HG03097 (cell line): ENCODE data around the gene CD28.

Source experiments
- ATAC-seq: cut with Tn5 transposase; IDR thresholded peaks from one replicate; pipeline ENCODE4 v1.9.1; 2021; ENCODE audit not compliant: unreplicated experiment, low FRiP score

The CD28 gene

DNA sequence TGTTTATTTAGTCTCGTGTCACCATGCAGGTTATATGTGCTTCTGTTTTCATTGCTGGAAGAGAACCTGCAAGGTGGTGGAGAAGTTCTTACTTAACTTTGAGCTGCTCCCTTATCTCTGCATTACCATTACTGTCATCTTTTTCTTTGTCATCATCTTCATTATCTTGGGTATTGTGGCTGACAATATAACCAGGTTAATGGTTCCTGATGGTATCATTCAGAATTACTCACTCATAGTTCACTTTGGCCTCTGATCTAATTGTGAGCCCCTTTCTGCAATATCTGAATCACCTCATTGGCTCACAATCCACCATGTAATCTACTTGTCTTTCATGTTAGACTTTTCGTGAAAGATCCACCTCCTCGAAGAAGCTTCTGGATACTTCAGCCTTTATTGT is 5.0 kb downstream of the CD28 start:
- ATAC-seq: no peak

DNA sequence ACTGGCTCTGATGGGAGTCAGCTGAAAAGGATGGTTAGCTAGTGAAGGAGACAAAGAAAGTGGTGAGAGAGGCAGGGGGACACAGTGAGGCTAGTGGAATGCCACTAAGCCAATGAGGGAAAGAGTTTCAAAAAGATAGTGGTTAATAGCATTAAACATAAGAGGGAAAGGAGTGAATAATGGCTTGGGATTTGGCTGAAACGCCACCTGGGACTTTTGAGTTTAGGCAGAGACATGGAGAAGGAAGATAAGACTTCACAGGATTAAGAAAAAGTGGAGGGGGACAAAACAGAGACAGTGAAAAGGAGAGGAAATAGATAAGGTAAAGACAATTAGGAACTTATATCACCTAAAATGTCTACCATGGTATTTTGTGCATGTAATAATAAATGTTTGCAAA is 6.9 kb downstream of the CD28 start:
- no peak for ATAC-seq

DNA sequence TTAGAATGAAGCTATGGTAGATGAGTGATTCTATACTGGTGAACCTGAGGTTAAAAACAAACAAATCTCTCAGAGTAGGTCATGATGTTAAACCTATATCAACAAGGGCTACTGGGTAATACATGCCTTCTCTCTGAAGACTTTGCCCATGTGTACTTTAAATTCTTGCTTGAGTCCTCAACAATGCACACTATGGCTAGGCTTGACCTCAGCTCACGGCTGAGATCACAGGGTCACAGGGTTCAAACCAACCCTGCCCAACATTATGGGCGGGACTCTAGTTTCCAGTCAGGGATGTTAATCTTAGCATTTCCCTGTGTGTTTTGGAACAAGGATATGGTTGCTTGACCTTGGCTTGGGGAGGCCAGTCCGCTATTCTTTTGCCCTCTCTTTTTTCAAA is 7.7 kb downstream of the CD28 start:
- ATAC-seq: no peak

DNA sequence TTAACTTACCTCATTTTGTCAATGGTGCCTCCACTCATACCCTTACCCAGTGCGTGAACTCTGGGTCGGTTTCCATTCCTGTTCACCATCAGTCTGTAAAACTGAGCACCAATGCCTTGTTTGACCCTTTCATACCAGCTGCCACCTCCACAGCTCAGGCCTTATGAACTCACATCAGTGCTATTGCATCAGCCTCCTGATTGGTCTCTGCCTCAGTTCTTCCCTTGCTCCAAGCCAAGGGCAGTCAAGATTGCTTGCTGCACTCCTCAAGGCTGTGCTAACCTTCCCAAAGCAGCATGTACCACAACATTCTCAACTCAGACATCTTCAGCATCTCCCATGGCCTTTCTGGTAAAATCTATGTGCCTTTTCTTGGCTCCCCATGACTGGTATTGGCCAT is 9.3 kb downstream of the CD28 start:
- no peak for ATAC-seq

DNA sequence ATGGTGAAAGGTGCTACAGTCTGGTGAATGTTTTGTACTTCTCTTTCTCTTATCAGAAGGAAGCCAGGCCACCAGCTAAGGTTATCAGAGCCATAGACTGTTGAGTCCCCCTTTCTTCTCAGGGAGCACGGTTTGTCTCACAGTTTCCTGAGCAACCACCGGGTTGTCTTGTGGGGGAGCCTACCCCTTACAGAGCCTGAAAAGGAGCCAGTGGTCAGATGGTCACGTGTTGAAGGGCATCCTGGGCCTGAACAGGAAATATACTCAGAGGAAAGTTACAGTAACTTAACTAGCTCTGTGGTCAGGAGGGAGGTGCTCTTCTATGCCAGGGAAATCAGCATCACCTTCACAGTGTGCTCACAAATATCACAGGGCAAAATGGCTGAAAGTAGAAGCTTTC is 11.6 kb downstream of the CD28 start:
- ATAC-seq: peak; percentile 96

DNA sequence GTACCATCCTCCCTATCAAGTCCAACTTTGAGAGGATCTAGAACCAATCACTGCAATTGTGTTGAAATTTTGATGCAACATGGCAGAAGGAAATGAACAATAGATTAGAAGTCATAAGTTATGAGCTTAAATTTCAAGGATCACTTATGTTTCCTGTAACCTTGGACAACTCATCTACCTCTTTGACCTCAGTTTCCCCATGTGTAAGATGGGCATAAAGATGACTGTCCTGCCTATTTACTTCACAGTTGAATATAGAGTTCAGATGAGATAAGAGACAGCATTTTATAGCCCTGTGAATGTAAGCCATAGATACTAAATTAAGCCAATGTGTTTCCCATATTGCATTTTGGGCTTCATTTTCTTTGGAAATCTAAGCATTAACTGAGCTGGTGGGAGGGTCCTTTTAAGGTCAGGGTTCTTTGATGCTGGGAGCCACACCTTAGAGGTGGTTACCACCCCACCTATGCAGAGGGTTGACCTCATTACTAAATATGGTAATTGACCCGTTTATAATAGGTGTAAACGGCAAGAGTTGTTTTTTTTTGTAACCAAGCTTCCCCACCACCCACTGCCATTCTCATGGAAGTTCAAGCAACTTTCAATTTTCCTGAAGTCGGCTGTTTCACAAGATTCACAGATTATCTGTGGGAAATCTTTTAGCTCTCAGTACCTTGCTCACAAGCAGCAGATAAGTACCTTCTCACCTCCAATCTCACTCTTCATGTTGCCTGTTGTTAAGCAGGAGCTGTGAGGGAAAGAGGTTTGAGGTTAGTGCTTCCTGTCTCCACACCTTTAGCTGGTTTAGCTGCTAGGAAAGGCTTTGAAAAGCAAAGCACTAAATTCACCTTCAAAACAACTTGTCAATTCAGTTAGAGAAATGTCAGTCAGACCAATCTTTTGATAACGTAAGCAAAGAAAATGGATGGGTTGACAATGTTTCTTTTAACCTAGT is 13.3 kb downstream of the CD28 start:
- ATAC-seq: no peak

DNA sequence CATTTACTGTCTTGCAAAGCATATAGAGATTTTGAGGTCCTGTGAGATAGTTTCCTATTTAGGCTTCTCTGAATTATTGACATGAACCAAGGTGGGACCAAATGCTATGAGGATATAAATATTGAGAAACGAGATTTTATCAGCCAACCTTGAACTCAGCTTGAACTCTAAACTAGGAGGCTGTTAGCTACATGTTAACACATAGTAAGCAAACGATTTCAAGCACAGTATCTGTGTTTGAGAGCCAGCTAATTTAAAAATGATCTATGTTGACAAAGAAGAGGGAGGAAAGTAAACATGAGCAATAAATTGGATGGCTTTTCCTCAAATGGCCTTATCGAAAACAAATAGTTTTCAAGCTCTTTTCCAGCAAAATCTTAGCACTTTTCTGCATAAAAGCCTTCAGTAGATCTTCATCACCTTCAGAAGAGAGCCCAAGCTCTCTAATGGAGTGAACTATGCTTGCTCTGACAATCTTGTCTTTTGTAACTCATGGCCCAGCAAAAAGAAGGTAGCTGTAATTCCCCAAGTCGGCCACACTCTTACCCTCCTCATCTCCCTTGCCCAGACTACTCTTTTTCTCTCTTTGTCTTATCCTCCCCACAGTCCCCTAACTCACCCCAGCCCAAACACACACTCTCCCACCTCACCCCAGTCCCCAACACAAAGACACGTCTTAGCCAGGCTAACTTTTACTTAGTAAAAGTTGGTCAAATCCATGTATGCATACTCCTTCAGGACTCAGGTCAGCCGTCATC is 14.7 kb downstream of the CD28 start:
- no peak for ATAC-seq

DNA sequence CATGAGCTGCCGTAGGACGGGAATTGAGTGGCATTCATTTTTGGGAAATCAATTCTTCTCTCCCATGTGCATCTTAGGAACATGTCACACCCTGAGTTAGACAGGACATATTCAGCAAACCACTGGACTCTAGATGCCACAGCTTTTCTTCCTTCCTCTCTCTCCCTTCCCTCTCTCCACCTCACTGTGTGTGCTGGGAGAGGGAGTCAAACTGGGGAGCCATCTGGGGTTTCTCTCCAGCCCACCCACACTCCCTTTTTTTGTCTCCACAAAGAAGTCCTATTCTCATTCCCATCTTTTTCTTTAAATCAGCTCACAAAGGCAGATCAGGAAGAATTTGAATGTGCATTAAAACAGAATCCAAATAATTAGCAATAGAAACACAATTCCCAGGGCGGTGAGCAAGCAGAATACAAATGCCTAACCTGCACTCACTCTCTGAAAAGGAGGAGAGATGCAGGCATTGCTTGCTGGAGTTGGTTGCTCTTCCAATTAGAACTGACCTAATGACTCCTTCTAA is 15.4 kb downstream of the CD28 start:
- ATAC-seq: no peak

DNA sequence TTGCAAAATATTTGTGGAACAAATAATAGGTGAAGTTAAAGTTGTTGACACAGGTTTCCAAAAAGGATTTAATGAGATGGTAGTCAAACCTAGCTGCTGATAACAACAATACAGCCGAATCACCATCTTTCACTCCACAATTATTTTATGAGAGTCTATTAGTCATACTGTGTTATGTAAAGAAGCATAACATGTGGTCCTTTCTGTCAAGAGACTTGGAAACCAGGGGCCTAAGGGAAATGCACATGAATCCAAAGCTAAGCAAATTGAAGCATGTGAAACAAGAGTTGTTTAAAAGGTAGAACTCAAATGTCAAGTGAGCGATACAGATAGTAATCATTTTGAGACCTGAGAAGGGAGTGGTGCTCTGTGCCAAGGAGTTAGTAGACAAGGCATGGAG is 16.0 kb downstream of the CD28 start:
- no peak for ATAC-seq

DNA sequence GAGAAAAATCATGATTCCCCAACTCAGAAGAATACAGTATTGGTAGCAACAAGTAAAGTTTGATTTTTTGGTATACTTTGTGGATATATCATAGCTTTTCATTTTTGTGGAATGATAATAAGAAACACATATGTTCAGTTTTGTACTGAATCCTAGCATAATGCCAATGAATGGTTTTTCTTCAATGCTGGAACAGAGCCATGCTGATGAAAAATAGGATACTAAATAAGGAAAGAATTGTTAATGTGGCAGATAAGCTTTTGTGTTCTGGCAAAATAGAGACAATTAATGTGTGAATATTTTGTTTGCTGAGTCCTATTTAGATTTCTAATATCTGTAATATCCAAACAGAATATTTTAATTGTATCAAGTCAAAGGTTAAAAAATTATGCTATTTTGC is 21.9 kb downstream of the CD28 start:
- no peak for ATAC-seq

DNA sequence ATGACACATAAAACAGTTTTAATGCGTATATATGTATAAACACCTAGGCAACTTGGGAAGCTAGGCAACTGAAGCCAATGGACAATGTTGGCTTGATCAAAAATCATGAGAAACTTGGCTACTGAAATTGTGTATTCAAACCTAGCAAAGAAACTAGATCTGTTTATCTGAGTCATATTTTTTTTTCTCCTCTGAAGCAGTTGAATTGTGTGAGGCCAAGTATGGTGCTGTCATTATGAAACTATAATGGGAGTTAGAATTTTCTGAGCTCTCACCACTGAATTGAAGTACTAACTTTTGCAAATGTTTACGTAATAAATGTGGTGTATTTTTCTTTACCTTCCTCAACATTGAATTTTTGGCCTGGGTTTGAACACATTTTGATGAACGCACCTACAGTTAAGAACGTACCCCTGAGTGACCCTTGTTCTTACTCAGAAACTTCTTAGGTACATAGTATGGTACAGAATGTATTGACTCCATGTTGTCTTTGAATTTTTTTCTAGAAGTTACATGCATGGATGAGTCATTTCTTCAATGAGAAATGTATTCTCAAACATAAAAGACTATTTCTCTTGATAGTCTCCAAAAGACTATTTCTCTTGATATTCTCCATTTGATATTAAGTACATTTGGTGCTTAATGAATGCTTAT is 23.8 kb downstream of the CD28 start:
- ATAC-seq: no peak

DNA sequence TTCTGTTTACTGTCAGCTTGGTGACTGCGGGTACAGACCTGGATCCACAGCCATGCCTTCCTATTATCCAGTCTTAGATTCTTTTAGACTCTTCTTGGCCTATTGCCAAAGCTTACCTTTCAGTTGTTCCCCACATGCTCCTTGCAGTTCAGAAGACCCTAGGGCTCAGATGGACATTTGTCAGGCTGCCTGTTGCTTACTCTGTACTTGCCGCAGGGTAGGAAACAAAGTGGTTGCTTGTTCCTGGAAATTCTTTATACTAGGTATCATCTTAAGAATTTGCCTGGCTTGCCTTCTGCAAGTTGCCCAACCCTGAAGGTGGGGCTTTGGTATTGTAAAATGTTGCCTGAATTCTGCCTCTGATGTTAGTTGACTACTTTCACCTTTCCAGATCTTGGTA is 24.4 kb downstream of the CD28 start:
- ATAC-seq: no peak

DNA sequence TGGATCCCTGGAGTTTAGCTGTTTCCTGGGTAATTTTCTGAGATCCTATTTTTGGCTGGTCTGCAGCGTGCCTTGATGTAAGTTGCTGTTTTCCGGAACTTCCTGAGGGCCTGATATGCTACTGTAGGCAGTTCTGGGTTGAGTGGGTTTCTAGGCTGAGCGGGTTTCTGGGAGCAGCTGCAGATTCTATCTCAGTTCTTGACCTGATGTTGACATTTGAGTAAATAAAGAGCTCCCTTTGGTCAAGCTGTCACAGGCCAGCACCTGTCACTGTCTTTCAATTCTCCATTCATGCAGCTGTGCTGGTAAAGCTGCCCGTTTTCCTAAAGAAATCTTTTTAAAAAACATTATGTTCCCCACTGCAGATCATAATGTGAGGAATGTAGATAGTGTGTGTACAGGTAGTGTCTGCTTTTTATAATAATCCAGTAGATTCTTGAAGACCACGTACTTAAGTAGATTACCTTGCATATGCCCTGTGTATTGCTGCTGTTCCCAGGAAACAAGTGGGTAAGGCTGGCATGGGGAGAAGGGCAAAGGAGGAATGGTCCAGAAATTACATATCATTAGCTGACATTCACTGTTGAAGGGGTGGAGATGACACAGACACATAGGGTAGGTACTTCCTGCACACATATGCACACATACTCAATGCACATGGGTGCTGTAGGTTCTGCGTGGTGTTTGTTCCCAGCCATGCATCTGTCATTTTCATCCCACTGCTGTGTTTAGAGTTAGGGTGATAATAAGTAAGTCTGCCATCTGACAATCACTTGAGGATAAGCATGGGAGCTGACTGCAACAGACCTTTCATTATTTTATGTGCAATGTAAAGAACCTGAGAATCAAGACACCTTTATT is 25.9 kb downstream of the CD28 start:
- no peak for ATAC-seq

DNA sequence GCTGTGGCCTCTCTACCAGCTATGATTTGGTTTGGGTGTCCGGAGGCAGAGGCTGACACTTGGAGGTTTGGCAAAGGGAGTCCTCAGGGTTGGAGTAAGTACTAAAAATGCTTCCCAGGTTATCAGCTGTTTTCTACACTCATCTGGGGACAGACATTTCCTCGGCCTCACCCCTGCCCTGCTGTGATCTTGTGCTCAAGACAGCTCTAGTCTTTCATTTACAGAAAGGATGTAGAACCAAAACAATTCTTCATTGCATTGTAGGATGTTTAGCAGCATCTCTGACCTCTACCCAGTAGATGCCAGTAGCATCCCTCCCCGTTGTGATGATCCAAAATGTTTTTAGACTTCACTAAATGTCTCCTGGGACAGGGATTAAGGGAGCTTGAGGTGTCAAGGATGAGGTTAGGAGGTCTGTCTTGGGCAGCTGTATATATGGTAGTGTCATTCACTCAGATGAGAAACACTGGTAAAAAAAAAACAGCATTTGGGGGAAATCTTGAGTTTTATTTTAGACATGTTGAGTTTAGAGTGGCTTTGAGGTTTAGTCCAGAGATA is 26.6 kb downstream of the CD28 start:
- ATAC-seq: no peak

DNA sequence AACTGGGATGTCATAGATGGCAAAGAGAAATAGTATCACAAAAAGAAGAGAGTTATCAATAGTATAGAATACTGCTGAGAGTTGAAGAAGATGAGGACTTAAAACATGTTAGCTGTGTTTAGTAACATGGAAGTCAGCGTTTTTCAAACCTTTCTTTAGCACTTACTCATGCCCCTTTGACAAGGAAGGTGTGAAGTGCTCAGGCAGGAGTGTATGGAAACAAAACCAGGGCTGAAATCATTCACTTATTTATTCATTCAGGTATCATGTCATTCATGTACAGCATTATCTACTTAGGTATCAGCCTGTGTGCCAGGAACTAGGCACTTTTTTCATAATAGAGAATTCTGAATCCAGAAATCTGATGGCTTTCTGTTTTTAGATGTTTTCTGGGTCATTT is 27.2 kb downstream of the CD28 start:
- no peak for ATAC-seq

DNA sequence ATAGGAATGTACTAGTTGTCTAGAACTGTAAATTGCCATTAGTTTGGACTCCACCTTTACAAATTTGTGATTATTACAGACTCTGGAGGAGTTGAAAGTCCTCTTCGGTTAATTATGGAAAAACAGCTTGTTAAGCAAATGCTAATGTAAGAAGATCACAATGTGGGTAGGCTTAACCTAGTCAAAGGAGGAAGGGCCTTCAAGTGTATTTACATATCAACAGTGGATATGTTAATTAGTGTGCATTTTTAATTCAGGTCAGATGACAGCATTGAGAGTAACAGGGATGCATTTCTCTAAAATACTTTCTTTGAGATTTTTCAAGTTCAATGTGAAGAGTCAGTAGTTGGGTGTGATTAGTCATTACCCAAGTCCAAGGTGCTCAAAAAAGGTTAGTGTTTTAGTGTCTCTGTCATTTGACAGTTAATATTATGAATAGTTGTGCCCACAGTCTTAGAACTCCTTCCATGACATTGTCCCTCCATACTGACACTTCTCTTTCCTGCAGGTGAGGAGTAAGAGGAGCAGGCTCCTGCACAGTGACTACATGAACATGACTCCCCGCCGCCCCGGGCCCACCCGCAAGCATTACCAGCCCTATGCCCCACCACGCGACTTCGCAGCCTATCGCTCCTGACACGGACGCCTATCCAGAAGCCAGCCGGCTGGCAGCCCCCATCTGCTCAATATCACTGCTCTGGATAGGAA is 28.0 kb downstream of the CD28 start:
- no peak for ATAC-seq

DNA sequence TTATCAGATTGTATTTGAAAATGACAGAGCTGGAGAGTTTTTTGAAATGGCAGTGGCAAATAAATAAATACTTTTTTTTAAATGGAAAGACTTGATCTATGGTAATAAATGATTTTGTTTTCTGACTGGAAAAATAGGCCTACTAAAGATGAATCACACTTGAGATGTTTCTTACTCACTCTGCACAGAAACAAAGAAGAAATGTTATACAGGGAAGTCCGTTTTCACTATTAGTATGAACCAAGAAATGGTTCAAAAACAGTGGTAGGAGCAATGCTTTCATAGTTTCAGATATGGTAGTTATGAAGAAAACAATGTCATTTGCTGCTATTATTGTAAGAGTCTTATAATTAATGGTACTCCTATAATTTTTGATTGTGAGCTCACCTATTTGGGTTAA is 30.9 kb downstream of the CD28 start:
- no peak for ATAC-seq

DNA sequence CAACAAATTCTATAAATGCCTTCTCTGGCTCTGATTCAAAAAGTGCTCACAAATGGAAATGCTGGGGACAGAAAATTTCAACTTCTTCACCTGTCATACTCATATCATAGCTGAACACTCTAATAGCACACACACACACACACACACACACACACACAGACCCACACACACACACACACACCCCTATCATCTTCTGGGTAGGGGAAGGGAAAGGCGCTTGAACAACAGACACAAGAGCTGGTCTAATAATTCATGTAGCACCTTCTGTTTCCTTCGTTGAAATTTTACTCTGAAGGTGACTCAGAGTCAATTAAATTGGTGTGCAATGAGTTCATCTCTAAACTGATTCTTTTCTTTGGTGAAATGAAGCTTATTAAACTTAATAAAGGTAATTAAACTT is 32.9 kb downstream of the CD28 start:
- no peak for ATAC-seq

DNA sequence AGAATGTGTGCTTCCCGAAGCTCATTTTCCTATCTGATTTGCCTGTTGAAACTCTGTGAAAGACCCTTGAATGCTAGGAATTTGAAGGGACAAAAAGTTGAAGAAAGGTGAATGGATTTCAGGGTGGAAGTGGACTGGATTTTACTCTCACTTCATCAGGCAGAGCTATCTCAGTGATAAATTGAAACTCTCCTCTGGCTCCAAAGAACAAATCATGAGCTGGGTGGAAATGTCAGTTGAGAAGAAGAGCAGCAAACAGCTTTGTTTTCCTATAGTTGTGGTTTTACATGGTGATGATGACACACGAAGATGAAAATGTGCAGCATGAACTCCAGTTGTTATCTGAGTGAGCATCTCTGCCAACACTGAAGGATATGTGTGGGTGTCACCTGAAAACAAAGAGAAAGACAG is 34.4 kb downstream of the CD28 start:
- no peak for ATAC-seq
